Uterus (tissue), 2 donors: ENCODE measurements around the gene CFAP61.

Source experiments
- CTCF ChIP-seq, 4 experiments: fragments of 200-600 bp in 2 of 4; fragments of 450-650 bp in 2 of 4; sonication (generic) in 2 of 4; IDR thresholded peaks; one replicate each; pipeline ENCODE4 v1.5.1; 2016 to 2019; ENCODE audit warnings: antibody characterized with exemption in 4 of 4, mild to moderate bottlenecking in 2 of 4, moderate library complexity in 1 of 4
- POLR2A ChIP-seq, 2 donors: fragments of 450-650 bp; IDR thresholded peaks; one replicate each; pipeline ENCODE4 v1.6.1; 2016; ENCODE audit warnings: antibody characterized with exemption in 2 of 2, mild to moderate bottlenecking in 1 of 2, moderate library complexity in 1 of 2

- TF ChIP-seq CTCF (IDR thresholded peaks at IDR 0.05) (no peak), POLR2A (IDR thresholded peaks at IDR 0.05) (no peak)
Observed at GRCh38 chr20:20395903-20396568, 343.7 kb downstream of the CFAP61 start.
